GM12878 (cell line): ENCODE data around the gene PERCC1. TPM values are rescaled to one million over a fixed set of nuclear protein-coding genes. Genes with fewer than 3 reads are reported as not detected.

Experiments
- ATAC-seq: fragments of 200-7000 bp; cut with Tn5 transposase; 3 replicates; pipeline ENCODE4 v1.9.1; 2020; ENCODE audit warnings: mild to moderate bottlenecking, moderate library complexity
- BruUV-seq: library from RNA; stranded (reverse); fragments of 400-500 nt; replicated peaks from 2 replicates; lab custom pipeline; 2021; lab: Mats Ljungman, UMichigan
- CTCF ChIA-PET: fragments of 300-600 bp; sonication (Branson Sonifier 250); formaldehyde crosslinking; extraction: SDS; loops from one replicate; lab custom pipeline; 2021; ENCODE audit warnings: inconsistent platforms; lab: Yijun Ruan, JAX
- POLR2A ChIA-PET: fragments of 350-600 bp; formaldehyde crosslinking; extraction: SDS; loops from one replicate; lab custom pipeline; 2021; ENCODE audit warnings: inconsistent platforms; lab: Charles Lee
- RAD21 ChIA-PET: fragments of 300-600 bp; sonication (Branson Sonifier 250); formaldehyde crosslinking; loops from one replicate; lab custom pipeline; 2023; ENCODE audit warnings: antibody characterized with exemption; ENCODE audit not compliant: unreplicated experiment; lab: Charles Lee
- SMC1A ChIA-PET: fragments of 300-600 bp; sonication (Branson Sonifier 250); formaldehyde crosslinking; loops from one replicate; lab custom pipeline; 2023; ENCODE audit not compliant: unreplicated experiment, uncharacterized antibody; lab: Charles Lee
- DNase-seq: peaks from one replicate; pipeline ENCODE4 v3.0.0-alpha.2; 2011; ENCODE audit warnings: low read depth, low spot score
- FAIRE-seq: peaks from 3 replicates; lab custom pipeline; 2011; peaks lifted over from hg19 to GRCh38; lab: Jason Lieb, UNC
- H2AFZ ChIP-seq: 2 replicates; pipeline ENCODE4 v1.6.0; 2011; ENCODE audit warnings: low read depth, low read length, control low read depth; ENCODE audit not compliant: control insufficient read depth
- H3K27ac ChIP-seq: 2 replicates; pipeline ENCODE4 v1.5.1; 2011; ENCODE audit warnings: control low read depth; ENCODE audit not compliant: control insufficient read depth, insufficient read depth
- H3K27me3 ChIP-seq, 2 experiments: replicated peaks in 1 of 2; 2 replicates each; pipeline versions ENCODE4 v1.6.0 to v1.6.1; 2011; ENCODE audit warnings: low read length in 1 of 2; ENCODE audit not compliant: control insufficient read depth in 2 of 2, insufficient read depth in 2 of 2
- H3K36me3 ChIP-seq, 2 experiments: 2 replicates each; pipeline ENCODE4 v1.5.1; 2011; ENCODE audit warnings: low read length in 1 of 2; ENCODE audit not compliant: control insufficient read depth in 2 of 2, insufficient read depth in 2 of 2
- H3K4me1 ChIP-seq: 2 replicates; pipeline ENCODE4 v1.6.1; 2011; ENCODE audit warnings: mild to moderate bottlenecking, low read length, moderate library complexity, mixed read lengths; ENCODE audit not compliant: control insufficient read depth, insufficient read depth
- H3K4me2 ChIP-seq: 2 replicates; pipeline ENCODE4 v1.6.0; 2011; ENCODE audit warnings: control low read depth; ENCODE audit not compliant: control insufficient read depth, insufficient read depth
- H3K4me3 ChIP-seq: fragments of 200-600 bp; sonication (generic); 2 replicates; pipeline ENCODE4 v1.5.1; 2016
- H3K79me2 ChIP-seq: 2 replicates; pipeline ENCODE4 v1.6.0; 2011; ENCODE audit warnings: low read length; ENCODE audit not compliant: control insufficient read depth, insufficient read depth
- H3K9ac ChIP-seq: 2 replicates; pipeline ENCODE4 v1.8.0; 2011; ENCODE audit warnings: low read length, control low read depth, mixed read lengths; ENCODE audit not compliant: control insufficient read depth, insufficient read depth
- H3K9me3 ChIP-seq: replicated peaks from 3 replicates; pipeline ENCODE4 v1.5.1; 2011; ENCODE audit warnings: mild to moderate bottlenecking, low read length; ENCODE audit not compliant: control insufficient read depth, insufficient read depth
- H4K20me1 ChIP-seq: 2 replicates; pipeline ENCODE4 v1.6.0; 2011; ENCODE audit not compliant: control insufficient read depth, insufficient read depth
- CEBPB ChIP-seq, 2 experiments: fragments of 150-350 bp in 1 of 2; IDR thresholded peaks; 2 replicates each; pipeline ENCODE4 v1.6.1; 2012 to 2014; ENCODE audit warnings: low read depth in 2 of 2, low read length in 2 of 2, borderline replicate concordance in 1 of 2, inconsistent platforms in 1 of 2
- PML ChIP-seq: IDR thresholded peaks from 2 replicates; pipeline ENCODE4 v1.6.1; 2012; ENCODE audit warnings: low read length, inconsistent platforms
- SMC3 ChIP-seq: IDR thresholded peaks from 2 replicates; pipeline ENCODE4 v1.6.1; 2011; ENCODE audit warnings: low read length, improper control_type of control experiment, borderline replicate concordance
- SREBF1 ChIP-seq: IDR thresholded peaks from 2 replicates; pipeline ENCODE4 v1.6.1; 2012; ENCODE audit warnings: mild to moderate bottlenecking, low read length
- SRF ChIP-seq, 2 experiments: IDR thresholded peaks; 2 replicates each; pipeline ENCODE4 v1.6.1; 2011; ENCODE audit warnings: low read depth in 2 of 2, low read length in 2 of 2, mild to moderate bottlenecking in 1 of 2, moderate library complexity in 1 of 2
- STAT3 ChIP-seq: IDR thresholded peaks from 2 replicates; pipeline ENCODE4 v1.6.1; 2011; ENCODE audit warnings: low read depth, low read length, improper control_type of control experiment
- WGBS: methylation state at CpG from one replicate; pipeline ENCODE4 v1.1.6; 2016; ENCODE audit warnings: low lambda C conversion rate; ENCODE audit not compliant: insufficient replicate concordance, insufficient coverage; ENCODE audit errors: missing lambda C conversion rate; 5-methylcytosine and 5-hydroxymethylcytosine counted together
- in situ Hi-C: fragments of 300-500 bp; cut with MboI; formaldehyde crosslinking; loops from 9 replicates; pipeline ENCODE4 v1.14.3; 2018; ENCODE audit warnings: mixed read lengths
- intact Hi-C: fragments of 100-400 bp; cut with micrococcal nuclease; formaldehyde crosslinking; loops from one replicate; pipeline ENCODE4 v1.14.2; 2022; ENCODE audit not compliant: unreplicated experiment
- polyA plus RNA-seq, 11 experiments: library from polyadenylated mRNA; depleted of rRNA in 4 of 11; unstranded in 6 of 11; stranded (reverse) in 5 of 11; fragments of >200 nt; fragmentation: Nextera tagmentation in 4 of 11; fragmentation: Illumina TruSeq in 1 of 11; extraction: Ambion mirVana in 4 of 11; extraction: Trizol in 1 of 11; gene quantifications; 1 replicate in 1 of 11; 2 replicates in 10 of 11; pipeline versions ENCODE4 v1.2.1 to v1.2.3, GENCODE V29; 2011 to 2016; ENCODE audit warnings: inconsistent platforms in 2 of 11, missing spikeins in 2 of 11, low read depth in 1 of 11
- total RNA-seq, 4 experiments: library from RNA; depleted of rRNA in 3 of 4; stranded (reverse); fragments of >200 nt in 3 of 4; fragmentation: Illumina TruSeq in 1 of 4; extraction: Trizol in 1 of 4; gene quantifications; 2 replicates each; pipeline versions ENCODE4 v1.2.1 to v1.2.3, GENCODE V29; 2013 to 2021
- TF ChIP-seq, protein P1 (sequence below): IDR thresholded peaks from 2 replicates; pipeline ENCODE4 v1.6.1; 2011; ENCODE audit warnings: borderline replicate concordance, low read depth, mild to moderate bottlenecking, moderate library complexity, low read length; ENCODE audit not compliant: insufficient read depth, poor library complexity, severe bottlenecking
- TF ChIP-seq, protein P2 (sequence below): fragments of 450-650 bp; IDR thresholded peaks from 2 replicates; pipeline ENCODE4 v1.6.1; 2017; ENCODE audit warnings: mild to moderate bottlenecking
- TF ChIP-seq, protein P3 (sequence below): IDR thresholded peaks from 2 replicates; pipeline ENCODE4 v1.6.1; 2012; ENCODE audit warnings: mild to moderate bottlenecking, low read depth, low read length

The PERCC1 gene
- total and polyA plus RNA-seq, 10 of the 15 experiments (the other 5 are each of a cell fraction or from before 2014, with no cell fraction given) = not detected

DNA sequence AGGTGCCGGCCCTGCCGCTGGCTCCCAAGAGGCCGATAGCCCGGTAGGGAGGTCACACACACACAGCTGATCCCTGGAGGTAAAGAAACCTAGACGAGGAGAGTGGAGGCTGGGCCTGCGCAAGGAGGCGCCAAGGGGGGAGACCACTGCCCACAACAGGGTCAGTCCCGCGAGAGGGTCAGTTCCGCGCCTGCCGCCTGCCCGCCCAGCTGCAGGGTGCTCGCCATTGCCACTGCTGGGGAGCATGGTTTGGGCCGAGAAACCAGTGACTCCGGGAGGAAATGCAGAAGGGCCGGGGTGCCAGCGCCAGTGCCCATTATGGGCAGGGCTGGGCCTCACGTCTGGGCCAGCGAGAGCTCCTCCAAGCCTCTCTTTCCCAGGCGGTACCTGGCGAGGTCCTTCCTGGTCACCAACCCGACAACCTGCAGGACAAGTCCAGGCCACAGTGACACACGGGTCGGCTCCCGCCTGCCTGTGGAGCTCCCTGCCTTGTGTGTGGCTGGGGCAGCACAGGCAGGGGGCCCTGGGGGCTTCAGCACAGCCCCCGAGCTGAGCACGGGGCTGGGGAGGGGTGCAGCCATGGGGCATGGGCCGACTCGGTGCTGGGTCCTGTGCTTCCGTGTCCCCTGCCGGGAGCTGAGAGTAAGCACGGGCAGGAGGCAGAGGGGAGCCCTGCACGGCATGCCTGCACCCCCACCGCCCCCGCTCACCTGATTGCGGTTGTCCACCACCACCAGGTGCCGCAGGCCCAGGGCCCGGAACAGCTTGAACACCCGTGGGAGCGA, 15.6 kb downstream of the PERCC1 start:
- H3K4me2 ChIP-seq = no peak overlapping the region
- SMC1A ChIA-PET = no interaction called here
- BruUV-seq = TSS peak; percentile 65
- TF ChIP-seq SMC3 = no peak
- 0 out of 4 replicates have a peak, but pooled peaks of 1 of the 2 experiments have one; percentile 4 for TF ChIP-seq SRF (IDR thresholded peaks at IDR 0.05; ENCODE audit: low read depth in 2 of 2, low read length in 2 of 2)
- ATAC-seq (no peak), FAIRE-seq (no peak), DNase-seq (no peak)
- no peaks in the 10 kb centered on the region for H3K27me3 ChIP-seq
- H3K79me2 ChIP-seq = no peaks in the 10 kb centered on the region
- WGBS = 85% methylated on average over 40 of the region's 41 CpGs
- intact Hi-C loops (no loop called here), in situ Hi-C loops (no loop called here)
- CTCF ChIA-PET = no interaction called here
- no peaks in the 10 kb centered on the region for H3K9me3 ChIP-seq
- no peaks in the 10 kb centered on the region for H4K20me1 ChIP-seq
- no peaks in the 10 kb centered on the region for H3K36me3 ChIP-seq
- H3K27ac ChIP-seq = no peak overlapping the region
- no peaks in the 10 kb centered on the region for H3K4me1 ChIP-seq
- no peak overlapping the region for H3K4me3 ChIP-seq
- H2AFZ ChIP-seq = no peak overlapping the region
- RAD21 ChIA-PET = no interaction called here
- POLR2A ChIA-PET = no interaction called here
- no peak overlapping the region for H3K9ac ChIP-seq

DNA sequence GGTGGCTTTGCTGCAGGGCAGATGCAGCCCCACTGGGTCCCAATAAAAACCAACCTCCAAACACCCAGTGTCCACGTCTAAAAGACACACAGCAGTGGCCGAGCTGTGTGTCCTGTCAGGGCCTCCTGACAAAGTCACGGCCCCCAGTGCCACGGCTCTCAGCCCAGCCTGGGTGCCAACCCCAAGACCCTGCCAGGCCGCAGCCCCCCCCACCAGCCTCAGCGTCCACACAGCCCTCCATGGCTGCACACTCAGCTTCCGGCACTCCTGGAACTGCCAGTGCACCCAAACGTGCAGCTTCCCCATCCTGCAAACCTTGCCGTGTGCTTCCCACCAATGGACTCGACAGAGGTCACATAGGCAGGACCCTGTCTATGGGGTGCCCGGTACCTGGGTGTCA, 17.1 kb downstream of the PERCC1 start:
- H4K20me1 ChIP-seq = no peaks in the 10 kb centered on the region
- no peak overlapping the region for H3K4me3 ChIP-seq
- no peak overlapping the region for H3K4me2 ChIP-seq
- no peak overlapping the region for H3K27ac ChIP-seq
- no peaks in the 10 kb centered on the region for H3K27me3 ChIP-seq
- H3K9ac ChIP-seq = no peak overlapping the region
- no TSS peak for BruUV-seq
- no peaks in the 10 kb centered on the region for H3K4me1 ChIP-seq
- no peaks in the 10 kb centered on the region for H3K36me3 ChIP-seq
- no peak overlapping the region for H2AFZ ChIP-seq
- ChIA-PET POLR2A (no interaction called here), CTCF (no interaction called here), SMC1A (no interaction called here), RAD21 (no interaction called here)
- 85% methylated on average over 9 of the region's 11 CpGs for WGBS
- intact Hi-C loops = no loop called here
- no peak for DNase-seq
- FAIRE-seq = no peak
- ATAC-seq = no peak
- in situ Hi-C loops = no loop called here
- H3K9me3 ChIP-seq = no peaks in the 10 kb centered on the region
- H3K79me2 ChIP-seq = no peaks in the 10 kb centered on the region
- no peak for TF ChIP-seq CEBPB (IDR thresholded peaks at IDR 0.05; ENCODE audit: borderline replicate concordance in 1 of 2, low read depth in 2 of 2, low read length in 2 of 2)
- TF ChIP-seq, protein P1, sequence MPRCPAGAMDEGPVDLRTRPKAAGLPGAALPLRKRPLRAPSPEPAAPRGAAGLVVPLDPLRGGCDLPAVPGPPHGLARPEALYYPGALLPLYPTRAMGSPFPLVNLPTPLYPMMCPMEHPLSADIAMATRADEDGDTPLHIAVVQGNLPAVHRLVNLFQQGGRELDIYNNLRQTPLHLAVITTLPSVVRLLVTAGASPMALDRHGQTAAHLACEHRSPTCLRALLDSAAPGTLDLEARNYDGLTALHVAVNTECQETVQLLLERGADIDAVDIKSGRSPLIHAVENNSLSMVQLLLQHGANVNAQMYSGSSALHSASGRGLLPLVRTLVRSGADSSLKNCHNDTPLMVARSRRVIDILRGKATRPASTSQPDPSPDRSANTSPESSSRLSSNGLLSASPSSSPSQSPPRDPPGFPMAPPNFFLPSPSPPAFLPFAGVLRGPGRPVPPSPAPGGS = no peak
- no peak for TF ChIP-seq STAT3
- TF ChIP-seq, protein P2, sequence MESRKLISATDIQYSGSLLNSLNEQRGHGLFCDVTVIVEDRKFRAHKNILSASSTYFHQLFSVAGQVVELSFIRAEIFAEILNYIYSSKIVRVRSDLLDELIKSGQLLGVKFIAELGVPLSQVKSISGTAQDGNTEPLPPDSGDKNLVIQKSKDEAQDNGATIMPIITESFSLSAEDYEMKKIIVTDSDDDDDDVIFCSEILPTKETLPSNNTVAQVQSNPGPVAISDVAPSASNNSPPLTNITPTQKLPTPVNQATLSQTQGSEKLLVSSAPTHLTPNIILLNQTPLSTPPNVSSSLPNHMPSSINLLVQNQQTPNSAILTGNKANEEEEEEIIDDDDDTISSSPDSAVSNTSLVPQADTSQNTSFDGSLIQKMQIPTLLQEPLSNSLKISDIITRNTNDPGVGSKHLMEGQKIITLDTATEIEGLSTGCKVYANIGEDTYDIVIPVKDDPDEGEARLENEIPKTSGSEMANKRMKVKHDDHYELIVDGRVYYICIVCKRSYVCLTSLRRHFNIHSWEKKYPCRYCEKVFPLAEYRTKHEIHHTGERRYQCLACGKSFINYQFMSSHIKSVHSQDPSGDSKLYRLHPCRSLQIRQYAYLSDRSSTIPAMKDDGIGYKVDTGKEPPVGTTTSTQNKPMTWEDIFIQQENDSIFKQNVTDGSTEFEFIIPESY = no peak
- TF ChIP-seq SREBF1 = no peak
- TF ChIP-seq, protein P3, sequence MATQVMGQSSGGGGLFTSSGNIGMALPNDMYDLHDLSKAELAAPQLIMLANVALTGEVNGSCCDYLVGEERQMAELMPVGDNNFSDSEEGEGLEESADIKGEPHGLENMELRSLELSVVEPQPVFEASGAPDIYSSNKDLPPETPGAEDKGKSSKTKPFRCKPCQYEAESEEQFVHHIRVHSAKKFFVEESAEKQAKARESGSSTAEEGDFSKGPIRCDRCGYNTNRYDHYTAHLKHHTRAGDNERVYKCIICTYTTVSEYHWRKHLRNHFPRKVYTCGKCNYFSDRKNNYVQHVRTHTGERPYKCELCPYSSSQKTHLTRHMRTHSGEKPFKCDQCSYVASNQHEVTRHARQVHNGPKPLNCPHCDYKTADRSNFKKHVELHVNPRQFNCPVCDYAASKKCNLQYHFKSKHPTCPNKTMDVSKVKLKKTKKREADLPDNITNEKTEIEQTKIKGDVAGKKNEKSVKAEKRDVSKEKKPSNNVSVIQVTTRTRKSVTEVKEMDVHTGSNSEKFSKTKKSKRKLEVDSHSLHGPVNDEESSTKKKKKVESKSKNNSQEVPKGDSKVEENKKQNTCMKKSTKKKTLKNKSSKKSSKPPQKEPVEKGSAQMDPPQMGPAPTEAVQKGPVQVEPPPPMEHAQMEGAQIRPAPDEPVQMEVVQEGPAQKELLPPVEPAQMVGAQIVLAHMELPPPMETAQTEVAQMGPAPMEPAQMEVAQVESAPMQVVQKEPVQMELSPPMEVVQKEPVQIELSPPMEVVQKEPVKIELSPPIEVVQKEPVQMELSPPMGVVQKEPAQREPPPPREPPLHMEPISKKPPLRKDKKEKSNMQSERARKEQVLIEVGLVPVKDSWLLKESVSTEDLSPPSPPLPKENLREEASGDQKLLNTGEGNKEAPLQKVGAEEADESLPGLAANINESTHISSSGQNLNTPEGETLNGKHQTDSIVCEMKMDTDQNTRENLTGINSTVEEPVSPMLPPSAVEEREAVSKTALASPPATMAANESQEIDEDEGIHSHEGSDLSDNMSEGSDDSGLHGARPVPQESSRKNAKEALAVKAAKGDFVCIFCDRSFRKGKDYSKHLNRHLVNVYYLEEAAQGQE = no peak
- no peak for TF ChIP-seq PML
